ENCODE results near the gene NBR1. TPM values are rescaled to one million over a fixed set of nuclear protein-coding genes. Genes with fewer than 3 reads are reported as not detected.
"Not testable (repeated sequence)": the region's sequence is repeated elsewhere in the genome, so short reads cannot be mapped to it uniquely, and the experiment has no call there.

Gene NBR1
- total RNA-seq, 2 donors from 2014 or later, result 92.1 to 101 TPM

- DNase-seq (ENCODE audit: low spot score) (no peak), ATAC-seq (ENCODE audit: insufficient number of reproducible peaks, low FRiP score, low read depth) (no peak)
- H3K36me3 ChIP-seq, result no peaks in the 10 kb centered on the region
- no peak overlapping the region for H3K4me3 ChIP-seq
- H3K4me1 ChIP-seq (ENCODE audit: control insufficient read depth in 1 of 2, low read depth in 2 of 2), result no peaks in the 10 kb centered on the region
- no peak overlapping the region for H3K27ac ChIP-seq
- no peaks in the 10 kb centered on the region for H3K27me3 ChIP-seq (replicated peaks; ENCODE audit: insufficient read depth)
- TF ChIP-seq CTCF (IDR thresholded peaks at IDR 0.05), result no peak
- H3K9me3 ChIP-seq, result no peaks in the 10 kb centered on the region
Measured at GRCh38 chr17:43224146-43224705, 53.2 kb downstream of the NBR1 start.

- Histone ChIP-seq H3K27ac (no peak overlapping the region), H3K4me3 (no peak overlapping the region), H3K27me3 (replicated peaks; ENCODE audit: insufficient read depth) (no peaks in the 10 kb centered on the region), H3K36me3 (no peaks in the 10 kb centered on the region), H3K4me1 (ENCODE audit: control insufficient read depth in 1 of 2, low read depth in 2 of 2) (no peaks in the 10 kb centered on the region), H3K9me3 (no peaks in the 10 kb centered on the region)
- ATAC-seq (ENCODE audit: insufficient number of reproducible peaks, low FRiP score, low read depth) (no peak), DNase-seq (ENCODE audit: low spot score) (no peak)
- TF ChIP-seq CTCF (IDR thresholded peaks at IDR 0.05), result no peak
Measured at GRCh38 chr17:43226393-43226792, 55.4 kb downstream of the NBR1 start.

- H3K9me3 ChIP-seq; ATAC-seq (ENCODE audit: insufficient number of reproducible peaks, low FRiP score, low read depth); H3K27ac ChIP-seq; DNase-seq (ENCODE audit: low spot score); H3K4me1 ChIP-seq (ENCODE audit: control insufficient read depth in 1 of 2, low read depth in 2 of 2); H3K36me3 ChIP-seq; H3K4me3 ChIP-seq; H3K27me3 ChIP-seq (replicated peaks; ENCODE audit: insufficient read depth): not testable (repeated sequence)
Measured at GRCh38 chr17:43228020-43228782, 57.2 kb downstream of the NBR1 start, which contains the start of gene CCDC200. TSS of gene CCDC200 (minus strand) at chr17:43228623. CDS start at chr17:43228554, 69 bp downstream.

- H3K4me3 ChIP-seq, result peak overlapping the region; percentile 58
- ATAC-seq (ENCODE audit: insufficient number of reproducible peaks, low FRiP score, low read depth); H3K4me1 ChIP-seq (ENCODE audit: control insufficient read depth in 1 of 2, low read depth in 2 of 2); H3K9me3 ChIP-seq; H3K27me3 ChIP-seq (replicated peaks; ENCODE audit: insufficient read depth); DNase-seq (ENCODE audit: low spot score); H3K36me3 ChIP-seq: not testable (repeated sequence)
- H3K27ac ChIP-seq, result peak overlapping the region in 1 of 2 donors; percentile 49
Measured at GRCh38 chr17:43231205-43232020, 60.4 kb downstream of the NBR1 start.

- peak; percentile 24 for DNase-seq (ENCODE audit: low spot score)
- H3K4me1 ChIP-seq (ENCODE audit: control insufficient read depth in 1 of 2, low read depth in 2 of 2); ATAC-seq (ENCODE audit: insufficient number of reproducible peaks, low FRiP score, low read depth); H3K9me3 ChIP-seq; H3K36me3 ChIP-seq; H3K27ac ChIP-seq; H3K27me3 ChIP-seq (replicated peaks; ENCODE audit: insufficient read depth): not testable (repeated sequence)
- peak overlapping the region; percentile 42 for H3K4me3 ChIP-seq
Measured at GRCh38 chr17:43232021-43232699, 61.1 kb downstream of the NBR1 start.

- H3K9me3 ChIP-seq; H3K27ac ChIP-seq; H3K27me3 ChIP-seq (replicated peaks; ENCODE audit: insufficient read depth); H3K4me3 ChIP-seq; H3K36me3 ChIP-seq; DNase-seq (ENCODE audit: low spot score); ATAC-seq (ENCODE audit: insufficient number of reproducible peaks, low FRiP score, low read depth); H3K4me1 ChIP-seq (ENCODE audit: control insufficient read depth in 1 of 2, low read depth in 2 of 2): not testable (repeated sequence)
Measured at GRCh38 chr17:43233263-43233662, 62.2 kb downstream of the NBR1 start.

GRCh38 chr17:43233877-43234276, 62.9 kb downstream of the NBR1 start, which contains the start of gene RNU2-1:
TSS of gene RNU2-1 (minus strand) at chr17:43233977.
- not testable (repeated sequence) for H3K27me3 ChIP-seq (replicated peaks; ENCODE audit: insufficient read depth); H3K9me3 ChIP-seq; ATAC-seq (ENCODE audit: insufficient number of reproducible peaks, low FRiP score, low read depth); DNase-seq (ENCODE audit: low spot score); H3K4me1 ChIP-seq (ENCODE audit: control insufficient read depth in 1 of 2, low read depth in 2 of 2); H3K4me3 ChIP-seq; H3K36me3 ChIP-seq; H3K27ac ChIP-seq

GRCh38 chr17:43239597-43239996, 68.6 kb downstream of the NBR1 start:
- H3K27ac ChIP-seq; ATAC-seq (ENCODE audit: insufficient number of reproducible peaks, low FRiP score, low read depth); H3K9me3 ChIP-seq; DNase-seq (ENCODE audit: low spot score); H3K4me1 ChIP-seq (ENCODE audit: control insufficient read depth in 1 of 2, low read depth in 2 of 2); H3K4me3 ChIP-seq; H3K36me3 ChIP-seq; H3K27me3 ChIP-seq (replicated peaks; ENCODE audit: insufficient read depth): not testable (repeated sequence)

GRCh38 chr17:43240596-43241352, 69.8 kb downstream of the NBR1 start:
- H3K4me3 ChIP-seq; H3K36me3 ChIP-seq; H3K4me1 ChIP-seq (ENCODE audit: control insufficient read depth in 1 of 2, low read depth in 2 of 2); H3K27me3 ChIP-seq (replicated peaks; ENCODE audit: insufficient read depth); H3K27ac ChIP-seq; ATAC-seq (ENCODE audit: insufficient number of reproducible peaks, low FRiP score, low read depth); DNase-seq (ENCODE audit: low spot score); H3K9me3 ChIP-seq: not testable (repeated sequence)

Measured in thoracic aorta (tissue), 2 donors.